Activated CD8-positive, alpha-beta memory T cell treated with anti-CD3 and anti-CD28 coated beads for 1 hour (primary cell): ENCODE results near the gene ARL8B.

Source experiments
- DNase-seq, 2 donors: peaks; one replicate each; pipeline ENCODE4 v3.0.0-alpha.2; 2020; ENCODE audit warnings: low read depth in 1 of 2; ENCODE audit errors: extremely low read depth in 1 of 2

Gene ARL8B

GRCh38 chr3:5186089-5186857 lies 64.2 kb downstream of the ARL8B start:
- no peak for DNase-seq

GRCh38 chr3:5186858-5187155 lies 64.7 kb downstream of the ARL8B start:
- DNase-seq, result no peak

GRCh38 chr3:5187156-5187919 lies 65.2 kb downstream of the ARL8B start, which contains the start of gene EDEM1:
Gene EDEM1 (plus strand): TSS chr3:5187707. CDS start chr3:5187806, 99 bp downstream.
- peak; percentile 61 to 92 for DNase-seq

GRCh38 chr3:5187920-5188418 lies 65.9 kb downstream of the ARL8B start:
- peak in 1 of 2 donors; percentile 39 for DNase-seq

GRCh38 chr3:5188419-5189221 lies 66.5 kb downstream of the ARL8B start:
- DNase-seq, result peak in 1 of 2 donors; percentile 21

GRCh38 chr3:5190147-5190791 lies 68.2 kb downstream of the ARL8B start:
- DNase-seq, result no peak

- DNase-seq, result no peak
Observed at GRCh38 chr3:5191555-5192304, 69.6 kb downstream of the ARL8B start.

GRCh38 chr3:5192571-5193365 lies 70.7 kb downstream of the ARL8B start:
- DNase-seq, result no peak

GRCh38 chr3:5194341-5194740 lies 72.2 kb downstream of the ARL8B start:
- no peak for DNase-seq

- DNase-seq, result no peak
Observed at GRCh38 chr3:5194801-5195509, 72.9 kb downstream of the ARL8B start.

GRCh38 chr3:5195605-5196004 lies 73.5 kb downstream of the ARL8B start:
- DNase-seq, result no peak

GRCh38 chr3:5197022-5197421 lies 74.9 kb downstream of the ARL8B start:
- no peak for DNase-seq

- no peak for DNase-seq
Observed at GRCh38 chr3:5197470-5198312, 75.6 kb downstream of the ARL8B start.

GRCh38 chr3:5198313-5198677 lies 76.2 kb downstream of the ARL8B start:
- DNase-seq, result no peak

- no peak for DNase-seq
Observed at GRCh38 chr3:5198986-5199731, 77.1 kb downstream of the ARL8B start.

- no peak for DNase-seq
Observed at GRCh38 chr3:5201536-5201935, 79.4 kb downstream of the ARL8B start.

- DNase-seq, result no peak
Observed at GRCh38 chr3:5202222-5202621, 80.1 kb downstream of the ARL8B start.
